Stimulated activated CD4-positive, alpha-beta T cell treated with anti-CD3 and anti-CD28 coated beads, Interleukin-15, amount 100 ng/mL, for 1 hour (primary cell): ENCODE measurements around the gene UCK2.

Source experiments
- DNase-seq, 2 donors: peaks; one replicate each; pipeline ENCODE4 v3.0.0-alpha.2; 2020; ENCODE audit warnings: low read depth in 1 of 2, low spot score in 1 of 2

Gene UCK2

DNA sequence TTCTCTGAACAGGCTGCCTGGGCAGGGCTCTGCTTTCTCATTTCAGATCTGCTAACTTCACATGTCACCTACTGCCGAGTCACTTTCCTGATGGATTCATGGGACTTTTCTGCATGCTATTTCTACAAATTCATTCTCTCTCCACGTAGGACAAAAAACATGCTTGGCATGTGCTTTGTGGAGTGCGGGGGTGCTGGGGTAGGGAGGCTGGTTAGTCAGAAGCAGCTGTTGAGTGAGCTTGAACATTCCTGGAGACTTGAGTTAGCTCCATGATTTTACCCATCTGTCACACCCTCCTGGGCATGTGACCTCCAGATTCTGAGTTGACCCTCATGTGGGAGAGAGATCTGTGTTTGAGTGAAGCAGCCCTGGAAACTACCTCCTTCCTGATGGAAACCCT is 71.4 kb downstream of the UCK2 start:
- DNase-seq = no peak

- no peak for DNase-seq
These were observed 72.1 kb downstream of the UCK2 start for GRCh38 chr1:165899461-165899941.

GRCh38 chr1:165900576-165901380 is 73.4 kb downstream of the UCK2 start:
- no peak for DNase-seq

DNA sequence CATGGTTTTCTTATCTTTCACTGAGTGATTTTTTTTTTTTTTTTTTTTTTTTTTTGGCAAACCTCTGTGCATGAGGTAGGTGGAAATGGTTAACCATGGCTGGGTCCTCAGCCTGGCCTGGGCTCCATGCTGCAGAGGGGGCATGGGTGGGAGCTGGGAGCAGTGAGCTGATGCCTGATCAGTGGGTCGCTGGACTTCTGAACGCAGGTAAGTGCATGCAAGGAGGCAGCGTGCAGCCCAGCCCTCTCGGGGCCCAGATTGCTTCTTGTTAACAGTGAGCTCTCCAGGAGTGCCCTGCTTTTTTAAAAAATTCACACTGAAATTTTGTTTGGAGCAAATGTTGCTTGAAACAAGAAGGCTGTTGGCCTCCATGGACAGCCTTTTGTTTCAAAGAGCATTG is 75.2 kb downstream of the UCK2 start:
- DNase-seq = no peak

- no peak for DNase-seq
These were observed 76.3 kb downstream of the UCK2 start for GRCh38 chr1:165903672-165904071.

GRCh38 chr1:165904948-165905347 is 77.5 kb downstream of the UCK2 start:
- no peak for DNase-seq

DNA sequence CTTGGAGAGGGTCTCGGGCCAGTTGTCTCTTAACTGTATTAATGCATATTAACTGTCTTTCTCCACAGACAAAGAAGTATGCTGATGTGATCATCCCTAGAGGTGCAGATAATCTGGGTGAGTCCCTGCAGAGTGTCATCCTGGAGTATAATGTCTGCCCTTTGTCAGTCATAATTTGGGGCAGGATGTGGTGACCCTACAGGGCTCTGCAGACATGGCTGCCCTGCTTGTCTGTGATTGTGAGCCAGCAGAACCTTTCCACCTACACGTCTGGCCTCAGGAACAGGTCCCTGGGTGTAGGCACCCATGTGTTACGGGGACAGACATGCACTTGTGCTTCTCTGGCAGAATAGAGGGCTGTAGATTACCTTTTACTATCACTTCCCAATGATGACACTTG is 78.4 kb downstream of the UCK2 start:
- DNase-seq = no peak

DNA sequence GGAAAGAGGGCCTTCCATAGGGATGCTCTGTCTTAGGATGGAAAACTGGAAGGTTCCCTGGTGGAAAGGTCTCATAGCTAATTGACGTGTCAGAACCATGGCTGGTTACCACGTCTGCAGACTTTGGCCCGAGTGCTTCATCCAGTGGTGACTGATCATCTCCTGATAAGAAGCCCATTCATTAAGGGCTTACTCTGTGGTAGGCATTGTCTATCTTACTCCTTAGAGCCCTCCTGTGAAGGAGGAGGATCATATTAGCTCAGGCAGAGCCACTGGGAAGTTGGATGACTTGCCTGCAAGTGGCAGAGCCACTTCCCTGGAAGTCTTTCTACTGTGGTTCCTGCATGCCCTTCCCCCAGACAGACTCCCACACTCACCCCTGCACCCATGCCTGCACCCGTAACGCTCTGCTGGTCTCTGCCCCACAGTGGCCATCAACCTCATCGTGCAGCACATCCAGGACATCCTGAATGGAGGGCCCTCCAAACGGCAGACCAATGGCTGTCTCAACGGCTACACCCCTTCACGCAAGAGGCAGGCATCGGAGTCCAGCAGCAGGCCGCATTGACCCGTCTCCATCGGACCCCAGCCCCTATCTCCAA is 79.9 kb downstream of the UCK2 start:
- DNase-seq = no peak

DNA sequence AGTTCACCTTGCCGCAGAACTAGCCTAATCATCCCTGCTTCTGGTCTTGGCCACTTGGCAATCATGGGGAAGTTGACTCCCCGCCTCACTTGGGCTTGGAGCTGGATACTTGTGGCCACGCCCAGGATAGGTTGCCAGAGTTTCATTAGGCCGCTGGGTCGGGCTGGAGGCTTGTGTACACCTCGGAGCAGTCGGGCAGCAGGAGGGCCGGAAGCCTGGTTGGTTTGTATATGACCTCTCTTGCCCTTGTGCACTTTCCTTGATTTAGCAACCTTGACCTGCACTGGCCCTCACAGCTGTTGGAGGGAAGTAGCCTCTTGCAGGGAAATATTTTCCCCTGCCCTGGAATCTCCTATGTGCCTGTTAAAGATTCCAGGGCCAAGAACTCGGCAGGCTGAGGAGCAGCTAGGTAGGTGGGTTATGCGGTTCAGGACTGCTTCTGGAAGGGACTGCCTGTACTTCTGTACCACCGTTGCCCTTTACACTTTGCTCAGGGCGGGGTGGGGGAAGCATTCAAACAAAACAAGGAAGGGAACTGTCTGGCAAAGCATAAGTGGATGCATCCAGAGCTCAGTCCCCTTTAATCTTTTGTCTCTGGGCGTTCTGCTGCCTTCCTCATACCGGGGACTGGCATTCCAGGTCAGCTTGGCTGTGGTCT is 83.5 kb downstream of the UCK2 start:
- no peak for DNase-seq

DNA sequence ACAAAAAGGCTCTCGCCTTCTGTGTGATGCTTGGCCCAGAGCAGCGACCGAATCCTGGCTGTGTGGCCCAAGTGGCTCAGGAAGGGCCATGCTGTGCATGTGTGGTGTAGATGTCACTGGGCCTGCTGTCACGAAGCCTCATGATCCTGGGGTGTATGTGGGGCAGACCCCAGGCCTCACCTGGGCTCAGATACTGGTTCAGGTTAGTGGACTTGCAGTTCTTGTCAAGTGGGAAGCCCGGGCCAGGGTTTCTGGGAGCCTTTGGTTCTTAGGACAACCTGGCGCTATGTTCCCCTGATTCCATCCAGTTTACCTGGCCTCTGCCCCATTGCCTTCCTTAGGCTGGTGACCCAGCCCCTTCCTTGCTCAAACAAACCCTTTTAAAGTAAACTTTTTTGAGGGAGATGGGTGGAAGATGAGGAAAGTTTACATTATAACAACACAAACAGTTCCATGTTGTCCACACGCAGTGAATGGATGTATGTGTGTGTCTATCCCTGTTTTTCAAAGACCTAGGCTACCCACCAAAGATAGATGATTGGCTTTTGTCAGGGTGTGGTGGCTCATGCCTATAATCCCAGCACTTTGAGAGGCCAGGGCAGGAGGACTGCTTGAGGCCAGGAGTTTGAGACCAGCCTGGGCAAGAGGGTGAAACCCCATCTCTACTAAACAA is 84.3 kb downstream of the UCK2 start:
- DNase-seq = no peak

GRCh38 chr1:165912638-165913037 is 85.2 kb downstream of the UCK2 start:
- DNase-seq = no peak

DNA sequence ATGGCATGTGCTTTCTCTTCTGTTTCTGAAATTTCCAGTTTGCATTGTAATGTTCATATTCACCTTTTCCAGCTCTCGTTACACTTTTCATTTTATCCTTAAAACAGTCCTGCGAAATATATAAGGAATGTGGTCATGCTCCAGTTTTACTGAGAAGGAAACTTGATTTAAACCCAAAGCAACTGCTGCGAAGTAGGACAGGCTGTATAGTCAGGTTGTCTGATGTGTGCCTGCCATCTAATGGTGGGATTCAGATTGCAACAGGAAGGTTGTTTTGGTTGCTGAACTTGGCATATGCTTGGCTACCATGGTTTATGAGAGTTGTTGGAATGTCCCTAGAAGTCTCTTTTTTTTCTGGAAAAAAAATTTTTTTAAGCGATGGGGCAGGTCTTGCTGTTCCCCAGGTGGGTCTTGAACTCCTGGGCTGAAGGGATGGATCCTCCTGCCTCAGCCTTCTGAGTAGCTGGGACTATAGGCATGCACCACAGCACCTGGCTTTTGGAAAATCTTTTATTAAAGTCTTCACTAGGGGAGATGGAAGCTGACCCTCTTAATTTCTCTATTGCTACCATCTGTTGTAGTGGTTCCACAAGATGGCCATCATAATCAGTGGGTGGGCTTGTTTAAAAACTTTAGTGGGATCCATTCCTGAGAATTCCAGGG is 86.9 kb downstream of the UCK2 start:
- DNase-seq = peak in 1 of 2 donors; percentile 22

DNA sequence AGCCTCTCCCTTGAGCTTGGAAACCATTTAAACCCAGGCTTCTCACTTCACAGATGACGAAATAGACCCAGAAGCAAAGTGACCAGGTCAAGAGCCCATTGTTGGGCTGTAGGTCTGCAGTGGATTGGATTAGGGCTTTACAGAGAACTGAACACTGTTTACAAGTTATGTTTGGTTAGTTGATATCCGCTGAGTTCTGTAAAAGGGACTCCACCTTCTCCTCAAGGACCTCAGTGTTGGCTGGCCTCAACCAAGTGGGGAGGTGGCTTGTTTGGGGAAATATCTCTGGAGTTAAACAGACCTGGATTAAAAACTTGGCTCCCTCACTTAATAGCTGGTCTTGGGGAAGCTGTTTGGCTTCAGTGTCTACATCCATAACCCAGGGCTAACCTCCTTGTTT is 88.1 kb downstream of the UCK2 start:
- DNase-seq = no peak

GRCh38 chr1:165915932-165916348 is 88.5 kb downstream of the UCK2 start:
- no peak for DNase-seq

DNA sequence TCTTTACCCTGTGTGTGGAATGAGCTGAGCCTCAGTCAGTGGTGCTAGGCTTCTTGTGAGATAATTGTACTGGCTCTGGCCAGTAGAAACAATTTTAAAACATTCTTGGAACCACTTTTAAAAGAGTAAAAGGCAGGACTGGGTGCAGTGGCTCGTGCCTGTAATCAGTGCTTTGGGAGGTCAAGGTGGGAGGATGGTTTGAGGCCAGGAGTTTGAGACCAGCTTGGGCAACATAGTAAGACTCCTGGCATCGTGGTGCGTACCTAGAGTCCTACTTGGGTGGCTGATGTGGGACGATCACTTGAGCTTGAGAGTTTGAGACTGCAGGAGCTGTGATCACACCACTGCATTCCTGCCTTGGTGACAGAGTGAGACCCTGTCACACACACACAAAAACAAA is 89.8 kb downstream of the UCK2 start:
- DNase-seq = no peak

- DNase-seq = no peak
These were observed 96.7 kb downstream of the UCK2 start for GRCh38 chr1:165924117-165924516.

- no peak for DNase-seq
These were observed 98.2 kb downstream of the UCK2 start for GRCh38 chr1:165925498-165926079.

DNA sequence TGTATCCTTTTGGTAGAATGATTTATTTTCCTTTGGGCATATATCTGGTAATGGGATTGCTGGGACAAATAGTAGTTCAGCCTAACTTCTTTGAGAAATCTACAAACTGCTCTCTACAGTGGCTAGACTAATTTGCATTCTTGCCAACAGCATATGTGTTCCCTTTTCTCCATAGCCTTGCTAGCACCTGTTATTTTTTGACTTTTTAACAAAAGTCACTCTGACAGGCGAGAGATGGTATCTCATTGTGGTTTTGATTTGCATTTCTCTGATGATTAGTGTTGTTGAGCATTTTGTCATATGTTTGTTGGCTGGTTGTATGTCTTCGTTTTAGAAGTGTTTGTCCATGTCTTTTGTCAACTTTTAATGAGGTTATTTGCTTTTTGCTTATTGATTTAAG is 99.8 kb downstream of the UCK2 start:
- DNase-seq = no peak

DNA sequence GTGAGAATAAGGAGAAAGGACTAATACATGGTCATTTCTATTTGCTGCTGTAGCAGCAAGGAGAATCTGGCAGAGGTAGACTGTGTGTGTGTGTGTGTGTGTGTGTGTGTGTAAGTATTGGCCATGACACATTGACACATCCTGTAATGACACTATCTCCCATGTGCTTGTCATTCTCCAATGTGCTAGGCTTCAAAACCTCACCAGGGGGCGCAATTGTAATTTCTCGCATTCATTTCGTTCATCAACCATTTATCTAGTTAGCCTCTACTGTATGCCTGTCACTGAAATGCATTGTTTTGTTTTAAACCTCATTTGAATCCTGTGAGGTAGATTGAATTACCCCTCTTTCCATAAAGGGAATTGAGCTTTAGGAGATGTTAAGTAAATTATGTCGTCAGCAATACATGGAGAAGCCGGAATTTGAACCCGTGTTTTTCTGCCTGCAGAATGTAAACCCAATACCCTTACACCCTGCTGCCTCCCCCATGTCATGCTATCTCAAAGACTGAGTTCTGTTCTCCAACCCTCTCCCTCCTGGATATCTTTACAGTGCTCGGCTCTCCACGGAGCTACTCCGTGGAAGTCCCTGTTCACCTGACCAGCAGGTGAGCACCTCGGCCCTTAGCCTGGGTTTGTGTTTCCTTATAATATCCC is 100.8 kb downstream of the UCK2 start:
- no peak for DNase-seq

DNA sequence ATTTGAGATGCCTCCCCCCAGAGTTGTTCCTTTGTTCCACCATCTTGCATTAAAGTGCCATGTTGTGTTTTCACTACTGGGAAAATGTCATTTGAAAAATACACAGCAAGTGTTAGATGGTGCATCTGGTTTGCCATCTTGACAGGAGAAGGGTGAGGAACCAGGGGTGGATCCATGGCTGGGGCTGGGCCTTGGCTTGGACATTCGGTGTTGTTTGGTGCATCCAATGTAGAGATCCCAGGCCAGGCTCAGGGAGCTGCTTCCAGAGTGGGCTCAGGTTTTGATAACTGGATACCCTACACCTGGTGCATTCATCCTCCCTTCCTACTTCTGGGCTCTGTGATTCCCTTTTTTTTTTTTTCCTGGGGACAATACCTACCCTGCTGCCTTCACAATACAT is 103.5 kb downstream of the UCK2 start:
- DNase-seq = no peak
